SK-N-SH (cell line): ENCODE data around the gene CRYGC. TPM values are rescaled to one million over a fixed set of nuclear protein-coding genes. Genes with fewer than 3 reads are reported as not detected.

Experiments
- CTCF ChIA-PET: fragments of 300-600, 350-600 bp; formaldehyde crosslinking; extraction: SDS; loops from one replicate; lab custom pipeline; 2021; lab: Yijun Ruan, JAX
- POLR2A ChIA-PET: fragments of 350-600 bp; sonication (Branson Sonifier 250); formaldehyde crosslinking; extraction: SDS; loops from one replicate; lab custom pipeline; 2020; ENCODE audit warnings: antibody characterized with exemption, inconsistent platforms; lab: Yijun Ruan, JAX
- DNase-seq: peaks from one replicate; pipeline ENCODE4 v3.0.0; 2012
- H2AFZ ChIP-seq: fragments of 200-600 bp; sonication (generic); 2 replicates; pipeline ENCODE4 v1.8.1; 2016; ENCODE audit warnings: antibody characterized with exemption, mild to moderate bottlenecking, low read depth
- H3F3A ChIP-seq: fragments of 200-600 bp; sonication (generic); replicated peaks from 2 replicates; pipeline ENCODE3; 2016; ENCODE audit warnings: antibody characterized with exemption, mild to moderate bottlenecking; ENCODE audit not compliant: insufficient read depth
- H3K27ac ChIP-seq, 2 experiments: fragments of 200-500 bp in 1 of 2; fragments of 200-600 bp in 1 of 2; sonication (Bioruptor generic) in 1 of 2; sonication (generic), shearing (Covaris generic) in 1 of 2; 2 replicates each; pipeline versions ENCODE4 v1.5.1 to v1.6.1; 2014 to 2016; ENCODE audit warnings: low read depth in 2 of 2, inconsistent platforms in 1 of 2, low read length in 1 of 2, mild to moderate bottlenecking in 1 of 2, mixed read lengths in 1 of 2
- H3K27me3 ChIP-seq: fragments of 200-600 bp; sonication (generic), shearing (Covaris generic); 2 replicates; pipeline ENCODE4 v1.6.1; 2016; ENCODE audit warnings: mixed run types; ENCODE audit not compliant: insufficient read depth
- H3K36me3 ChIP-seq, 2 experiments: fragments of 200-500 bp in 1 of 2; fragments of 200-600 bp in 1 of 2; sonication (Bioruptor generic) in 1 of 2; sonication (generic) in 1 of 2; replicated peaks in 1 of 2; 2 replicates each; pipeline versions ENCODE3 to v1.5.1; 2014 to 2016; ENCODE audit warnings: low read length in 1 of 2, mild to moderate bottlenecking in 1 of 2; ENCODE audit not compliant: insufficient read depth in 2 of 2, control insufficient read depth in 1 of 2
- H3K4me1 ChIP-seq, 2 experiments: fragments of 200-500 bp in 1 of 2; fragments of 200-600 bp in 1 of 2; sonication (Bioruptor generic) in 1 of 2; sonication (generic), shearing (Covaris generic) in 1 of 2; 2 replicates each; pipeline versions ENCODE4 v1.5.1 to v1.6.1; 2014 to 2016; ENCODE audit warnings: low read depth in 1 of 2, low read length in 1 of 2, mixed run types in 1 of 2; ENCODE audit not compliant: insufficient read depth in 2 of 2, control insufficient read depth in 1 of 2
- H3K4me2 ChIP-seq: fragments of 200-600 bp; sonication (generic), shearing (Covaris generic); 2 replicates; pipeline ENCODE4 v1.6.1; 2017; ENCODE audit warnings: mixed run types
- H3K4me3 ChIP-seq, 2 experiments: fragments of 200-500 bp in 1 of 2; fragments of 200-600 bp in 1 of 2; sonication (Bioruptor generic) in 1 of 2; sonication (generic), shearing (Covaris generic) in 1 of 2; 2 replicates each; pipeline versions ENCODE4 v1.5.1 to v1.8.1; 2014 to 2016; ENCODE audit warnings: low read depth in 2 of 2, inconsistent platforms in 1 of 2, low read length in 1 of 2, mild to moderate bottlenecking in 1 of 2, mixed read lengths in 1 of 2, moderate library complexity in 1 of 2
- H3K79me2 ChIP-seq: fragments of 200-600 bp; sonication (generic); 2 replicates; pipeline ENCODE4 v1.8.1; 2017; ENCODE audit warnings: mild to moderate bottlenecking; ENCODE audit not compliant: insufficient read depth
- H3K9ac ChIP-seq: fragments of 200-600 bp; sonication (generic); 2 replicates; pipeline ENCODE4 v1.6.1; 2017; ENCODE audit warnings: mixed run types
- H3K9me2 ChIP-seq: fragments of 200-600 bp; sonication (generic); 2 replicates; pipeline ENCODE4 v1.6.1; 2017; ENCODE audit warnings: mixed run types
- H3K9me3 ChIP-seq: fragments of 200-600 bp; sonication (generic); 2 replicates; pipeline ENCODE4 v1.6.1; 2017; ENCODE audit warnings: mixed run types, mild to moderate bottlenecking, moderate library complexity
- H4K20me1 ChIP-seq: fragments of 200-600 bp; sonication (generic); 2 replicates; pipeline ENCODE4 v1.6.1; 2017; ENCODE audit warnings: mild to moderate bottlenecking, mixed run types; ENCODE audit not compliant: insufficient read depth
- ELF1 ChIP-seq: IDR thresholded peaks from 2 replicates; pipeline ENCODE4 v1.4.0; 2012
- EZH2phosphoT487 ChIP-seq: fragments of 200-600 bp; sonication (generic); IDR thresholded peaks from 2 replicates; pipeline ENCODE4 v1.6.1; 2017; ENCODE audit warnings: low read depth, mixed run types, mild to moderate bottlenecking, antibody characterized with exemption, moderate library complexity, borderline replicate concordance
- JUND ChIP-seq: IDR thresholded peaks from 2 replicates; pipeline ENCODE4 v1.4.0; 2012
- NRF1 ChIP-seq: IDR thresholded peaks from 2 replicates; pipeline ENCODE4 v1.6.1; 2012; ENCODE audit warnings: low read depth, mild to moderate bottlenecking, low read length
- RAD21 ChIP-seq: IDR thresholded peaks from 2 replicates; pipeline ENCODE4 v1.6.1; 2012; ENCODE audit warnings: mild to moderate bottlenecking, low read length
- RCOR1 ChIP-seq: fragments of 150-350 bp; IDR thresholded peaks from 2 replicates; pipeline ENCODE4 v1.6.1; 2017; ENCODE audit warnings: antibody characterized with exemption, low read length
- RXRA ChIP-seq: IDR thresholded peaks from 2 replicates; pipeline ENCODE4 v1.4.0; 2012; ENCODE audit warnings: low read depth, mild to moderate bottlenecking, borderline replicate concordance
- SIN3A ChIP-seq: IDR thresholded peaks from 2 replicates; pipeline ENCODE4 v1.6.1; 2012; ENCODE audit warnings: low read depth, mild to moderate bottlenecking, low read length, moderate library complexity, borderline replicate concordance
- TAF1 ChIP-seq: IDR thresholded peaks from 2 replicates; pipeline ENCODE4 v1.6.1; 2012; ENCODE audit warnings: low read depth, mild to moderate bottlenecking, low read length, moderate library complexity, borderline replicate concordance
- TCF12 ChIP-seq: IDR thresholded peaks from 2 replicates; pipeline ENCODE4 v1.4.0; 2012
- YY1 ChIP-seq: IDR thresholded peaks from 2 replicates; pipeline ENCODE4 v1.4.0; 2012; ENCODE audit warnings: low read depth, mild to moderate bottlenecking
- WGBS: methylation state at CpG from one replicate; pipeline ENCODE4 v1.1.6; 2017; ENCODE audit warnings: low lambda C conversion rate; 5-methylcytosine and 5-hydroxymethylcytosine counted together
- polyA plus RNA-seq, 3 experiments: library from polyadenylated mRNA; depleted of rRNA; stranded (reverse); fragments of >200 nt; gene quantifications; 2 replicates each; pipeline ENCODE4 v1.2.3, GENCODE V29; 2012
- TF ChIP-seq, protein P1 (sequence below): fragments of 150-350 bp; IDR thresholded peaks from 2 replicates; pipeline ENCODE4 v1.6.1; 2016; ENCODE audit warnings: mild to moderate bottlenecking, low read depth, low read length
- TF ChIP-seq, protein P2 (sequence below): IDR thresholded peaks from 2 replicates; pipeline ENCODE4 v1.4.0; 2012; ENCODE audit warnings: low read depth

Gene CRYGC
- polyA plus RNA-seq, 1 of the 3 experiments (the other 2 are of a cell fraction) = 0.31 TPM

DNA sequence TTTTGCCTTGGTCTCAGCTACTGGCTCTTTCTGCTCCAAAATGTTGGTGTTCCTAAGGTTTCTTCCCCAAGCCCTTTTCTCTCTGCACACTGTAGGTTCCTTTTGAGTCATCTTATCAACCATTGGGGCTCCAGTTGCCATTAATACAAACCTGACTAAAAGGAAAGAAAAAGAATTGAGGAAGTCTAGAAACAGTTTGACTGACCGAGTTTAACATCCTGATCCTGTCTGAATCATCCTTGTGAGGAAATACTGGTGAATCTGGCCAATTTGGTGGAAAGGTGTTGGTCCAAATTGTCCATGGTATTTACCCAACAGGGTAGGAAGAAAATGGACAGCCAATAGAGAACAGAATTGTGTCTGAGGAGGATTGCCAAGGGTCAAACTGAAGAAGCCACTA, 43.6 kb downstream of the CRYGC start:
- no peaks in the 10 kb centered on the region for H3K79me2 ChIP-seq
- POLR2A ChIA-PET = no interaction called here
- TF ChIP-seq EZH2phosphoT487 (no peak), NRF1 (no peak), TCF12 (no peak), RAD21 (no peak), ELF1 (no peak), RXRA (no peak), TAF1 (no peak)
- TF ChIP-seq, protein P1, sequence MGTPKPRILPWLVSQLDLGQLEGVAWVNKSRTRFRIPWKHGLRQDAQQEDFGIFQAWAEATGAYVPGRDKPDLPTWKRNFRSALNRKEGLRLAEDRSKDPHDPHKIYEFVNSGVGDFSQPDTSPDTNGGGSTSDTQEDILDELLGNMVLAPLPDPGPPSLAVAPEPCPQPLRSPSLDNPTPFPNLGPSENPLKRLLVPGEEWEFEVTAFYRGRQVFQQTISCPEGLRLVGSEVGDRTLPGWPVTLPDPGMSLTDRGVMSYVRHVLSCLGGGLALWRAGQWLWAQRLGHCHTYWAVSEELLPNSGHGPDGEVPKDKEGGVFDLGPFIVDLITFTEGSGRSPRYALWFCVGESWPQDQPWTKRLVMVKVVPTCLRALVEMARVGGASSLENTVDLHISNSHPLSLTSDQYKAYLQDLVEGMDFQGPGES = no peak
- TF ChIP-seq, protein P2, sequence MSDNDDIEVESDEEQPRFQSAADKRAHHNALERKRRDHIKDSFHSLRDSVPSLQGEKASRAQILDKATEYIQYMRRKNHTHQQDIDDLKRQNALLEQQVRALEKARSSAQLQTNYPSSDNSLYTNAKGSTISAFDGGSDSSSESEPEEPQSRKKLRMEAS = no peak
- TF ChIP-seq, all 33 proteins: peak for 0
- CTCF ChIA-PET = interaction anchor here (1.2 kb wide), 1 partner anchor 14 kb away, joined by 6 read pairs; no protein-coding TSS in a partner anchor
- Histone ChIP-seq H3K27ac (no peak overlapping the region), H3K27me3 (no peaks in the 10 kb centered on the region), H3K9ac (no peak overlapping the region), H3K4me3 (no peak overlapping the region), H3K36me3 (no peaks in the 10 kb centered on the region), H3K9me2 (no peaks in the 10 kb centered on the region), H4K20me1 (no peaks in the 10 kb centered on the region), H2AFZ (no peak overlapping the region), H3K4me2 (no peak overlapping the region), H3K9me3 (no peaks in the 10 kb centered on the region), H3K4me1 (no peaks in the 10 kb centered on the region), H3F3A (no peaks in the 10 kb centered on the region)
- WGBS = 32% methylated on average over 1 of the region's 1 CpG
- DNase-seq = no peak

DNA sequence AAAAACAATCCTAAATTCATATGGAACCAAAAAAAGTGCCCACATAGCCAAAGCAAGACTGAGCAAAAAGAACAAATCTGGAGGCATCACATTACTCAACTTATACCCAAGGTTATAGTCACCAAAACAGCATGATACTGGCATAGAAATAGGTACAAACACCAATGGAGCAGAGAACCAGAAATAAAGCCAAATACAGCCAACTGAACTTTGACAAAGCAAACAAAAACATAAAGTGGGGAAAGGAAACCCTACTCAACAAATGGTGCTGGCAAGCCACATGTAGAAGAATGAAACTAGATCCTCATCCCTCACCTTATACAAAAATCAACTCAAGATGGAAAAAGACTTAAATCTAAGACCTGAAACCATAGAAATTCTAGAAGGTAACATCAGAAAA, 45.8 kb downstream of the CRYGC start:
- Histone ChIP-seq H4K20me1 (no peaks in the 10 kb centered on the region), H3K9me3 (no peaks in the 10 kb centered on the region), H3K9me2 (no peaks in the 10 kb centered on the region), H3K27ac (no peak overlapping the region), H2AFZ (no peak overlapping the region), H3F3A (no peaks in the 10 kb centered on the region), H3K27me3 (no peaks in the 10 kb centered on the region), H3K4me3 (no peak overlapping the region), H3K9ac (no peak overlapping the region), H3K36me3 (no peaks in the 10 kb centered on the region), H3K4me1 (no peaks in the 10 kb centered on the region), H3K79me2 (no peaks in the 10 kb centered on the region), H3K4me2 (no peak overlapping the region)
- no peak for TF ChIP-seq ELF1
- TF ChIP-seq YY1 = no peak
- TF ChIP-seq, protein P2 = no peak
- TF ChIP-seq, protein P1 = no peak
- no peak for TF ChIP-seq JUND
- TF ChIP-seq RCOR1 = no peak
- no peak for TF ChIP-seq TCF12
- TF ChIP-seq SIN3A = no peak
- ChIA-PET CTCF (interaction anchor here (2.7 kb wide), 1 partner anchor 12 kb away, joined by 11 read pairs; no protein-coding TSS in a partner anchor), POLR2A (no interaction called here)
- no peak for DNase-seq

Other genes with a start within 250 kb of the CRYGC start
- gene PLEKHM3, start 104.3 kb downstream of the CRYGC start, polyA plus RNA-seq (2012; rRNA removed) = 1.9 and 2.1 TPM in 2 replicates
- not detected in 2 replicates for gene CRYGD, start 5.3 kb downstream of the CRYGC start, polyA plus RNA-seq (2012; rRNA removed)
- not detected in 2 replicates for gene CRYGB, start 16.3 kb upstream of the CRYGC start, polyA plus RNA-seq (2012; rRNA removed)
- gene CRYGA, start 33.8 kb upstream of the CRYGC start, polyA plus RNA-seq (2012; rRNA removed) = not detected in 2 replicates
- not detected in 2 replicates for gene C2orf80, start 60.2 kb upstream of the CRYGC start, polyA plus RNA-seq (2012; rRNA removed)
- gene IDH1, start 125.2 kb upstream of the CRYGC start, polyA plus RNA-seq (2012; rRNA removed) = 43.4 and 57.2 TPM in 2 replicates
- gene PIKFYVE, start 136.4 kb upstream of the CRYGC start, polyA plus RNA-seq (2012; rRNA removed) = 7.0 and 10.2 TPM in 2 replicates